ENCODE measurements around the gene PIR.
A peak's percentile ranks its signal among the peaks of the same experiment; 100 is the strongest.

The PIR gene

GRCh38 chrX:15344106-15344505, 149.0 kb downstream of the PIR start:
- no peak for DNase-seq (ENCODE audit: low read depth)

GRCh38 chrX:15343075-15343476, 150.1 kb downstream of the PIR start:
- no peak for DNase-seq (ENCODE audit: low read depth)

GRCh38 chrX:15340867-15341266, 152.3 kb downstream of the PIR start:
- DNase-seq (ENCODE audit: low read depth): no peak

GRCh38 chrX:15336023-15336413, 157.1 kb downstream of the PIR start:
- DNase-seq (ENCODE audit: low read depth): no peak

- peak; percentile 45 for DNase-seq (ENCODE audit: low read depth)
Observed at GRCh38 chrX:15335135-15336022, 157.8 kb downstream of the PIR start, which contains the start of gene PIGA. Gene PIGA, minus strand, starts transcription at chrX:15335523. Its CDS starts 3,593 bp downstream, at chrX:15331930.
